SU-DHL-6 (cell line): ENCODE measurements around the gene CERS6.

Source experiments
- H2AFZ ChIP-seq: fragments of 200-600 bp; sonication (generic); 2 replicates; pipeline ENCODE4 v1.6.1; 2014; ENCODE audit warnings: low read depth, mild to moderate bottlenecking, moderate library complexity, mixed read lengths, antibody characterized with exemption, low read length; ENCODE audit not compliant: severe bottlenecking
- H3F3A ChIP-seq: fragments of 200-600 bp; shearing (Covaris generic); 2 replicates; pipeline ENCODE4 v1.6.0; 2016; ENCODE audit warnings: antibody characterized with exemption, mild to moderate bottlenecking; ENCODE audit not compliant: insufficient read depth
- H3K27ac ChIP-seq: fragments of 200-600 bp; sonication (generic); 2 replicates; pipeline ENCODE4 v1.5.1; 2016; ENCODE audit warnings: low read depth, mild to moderate bottlenecking, low read length, moderate library complexity, mixed read lengths
- H3K27me3 ChIP-seq: fragments of 200-600 bp; sonication (generic), shearing (Covaris generic); 2 replicates; pipeline ENCODE4 v1.6.0; 2014; ENCODE audit warnings: mild to moderate bottlenecking, low read length
- H3K36me3 ChIP-seq: fragments of 200-600 bp; sonication (generic); 2 replicates; pipeline ENCODE4 v1.6.1; 2014; ENCODE audit warnings: mild to moderate bottlenecking, low read length, mixed read lengths
- H3K4me2 ChIP-seq: fragments of 300-600, 200-600 bp; shearing (Covaris generic), sonication (generic); 2 replicates; pipeline ENCODE4 v1.6.0; 2014; ENCODE audit warnings: low read length, low read depth, mild to moderate bottlenecking; ENCODE audit not compliant: poor library complexity, severe bottlenecking
- H3K4me3 ChIP-seq: fragments of 200-600 bp; sonication (generic); 2 replicates; pipeline ENCODE4 v1.5.1; 2014; ENCODE audit warnings: antibody characterized with exemption, low read length, mild to moderate bottlenecking, mixed read lengths; ENCODE audit not compliant: insufficient read depth, poor library complexity, severe bottlenecking
- H3K79me2 ChIP-seq: fragments of 200-600 bp; sonication (generic); 2 replicates; pipeline ENCODE4 v1.6.1; 2014; ENCODE audit warnings: mild to moderate bottlenecking, low read length, moderate library complexity; ENCODE audit not compliant: insufficient read depth
- H3K9ac ChIP-seq: fragments of 200-600 bp; sonication (generic); 2 replicates; pipeline ENCODE4 v1.7.0; 2014; ENCODE audit warnings: mild to moderate bottlenecking, low read length
- H3K9me2 ChIP-seq: fragments of 200-600 bp; sonication (generic); replicated peaks from 2 replicates; pipeline ENCODE4 v1.6.1; 2014; ENCODE audit warnings: low read length; ENCODE audit not compliant: insufficient read depth
- H3K9me3 ChIP-seq: fragments of 200-600 bp; sonication (generic); 2 replicates; pipeline ENCODE4 v1.6.1; 2014; ENCODE audit warnings: low read length, mixed read lengths; ENCODE audit not compliant: insufficient read depth
- H4K20me1 ChIP-seq: fragments of 200-600 bp; sonication (generic); 2 replicates; pipeline ENCODE4 v1.6.1; 2014; ENCODE audit warnings: low read depth, mild to moderate bottlenecking, antibody characterized with exemption, low read length, moderate library complexity, mixed read lengths
- CTCF ChIP-seq: fragments of 200-600 bp; sonication (generic); IDR thresholded peaks from one replicate; pipeline ENCODE4 v1.5.1; 2017; ENCODE audit warnings: antibody characterized with exemption, mild to moderate bottlenecking, low read length, moderate library complexity; ENCODE audit not compliant: insufficient read depth, poor library complexity, severe bottlenecking
- EZH2phosphoT487 ChIP-seq: fragments of 200-600 bp; sonication (generic), shearing (Covaris generic); conservative IDR thresholded peaks from 2 replicates; pipeline ENCODE4 v1.6.1; 2018; ENCODE audit warnings: mild to moderate bottlenecking, antibody characterized with exemption, low read length, moderate library complexity, mixed read lengths

The CERS6 gene

DNA sequence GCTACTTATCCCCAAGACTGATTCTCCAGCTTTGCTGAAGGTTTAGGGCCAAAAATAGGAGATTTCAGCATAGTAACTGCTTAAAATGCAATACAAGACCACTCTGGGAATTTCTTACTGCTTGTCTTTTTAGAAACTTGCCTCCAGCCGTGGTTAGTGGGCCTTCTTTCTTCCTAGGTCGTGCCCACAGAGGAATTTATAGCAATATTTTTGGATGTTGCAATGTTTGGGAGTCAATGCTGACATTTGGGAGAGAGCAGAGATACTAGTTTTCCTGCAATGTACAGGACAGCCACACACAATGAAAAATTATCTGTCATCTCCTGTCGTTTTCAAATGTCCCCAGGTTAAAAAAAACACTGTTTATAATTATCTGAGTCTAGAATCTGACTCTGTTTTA is 25.6 kb upstream of the CERS6 start:
- no peaks in the 10 kb centered on the region for H3K27me3 ChIP-seq
- no peaks in the 10 kb centered on the region for H3K79me2 ChIP-seq
- no peaks in the 10 kb centered on the region for H4K20me1 ChIP-seq
- H2AFZ ChIP-seq: no peak overlapping the region
- no peak overlapping the region for H3K27ac ChIP-seq
- no peaks in the 10 kb centered on the region for H3K9me2 ChIP-seq
- no peaks in the 10 kb centered on the region for H3K36me3 ChIP-seq
- TF ChIP-seq CTCF: no peak
- no peak for TF ChIP-seq EZH2phosphoT487
- H3K9ac ChIP-seq: no peak overlapping the region
- no peaks in the 10 kb centered on the region for H3F3A ChIP-seq
- H3K4me3 ChIP-seq: no peak overlapping the region
- no peaks in the 10 kb centered on the region for H3K9me3 ChIP-seq
- H3K4me2 ChIP-seq: no peak overlapping the region

- no peaks in the 10 kb centered on the region for H3K36me3 ChIP-seq
- TF ChIP-seq EZH2phosphoT487: no peak
- H3K9me2 ChIP-seq: no peaks in the 10 kb centered on the region
- no peak overlapping the region for H3K4me2 ChIP-seq
- no peaks in the 10 kb centered on the region for H4K20me1 ChIP-seq
- H2AFZ ChIP-seq: no peak overlapping the region
- H3K9ac ChIP-seq: no peak overlapping the region
- no peak overlapping the region for H3K4me3 ChIP-seq
- H3K27ac ChIP-seq: no peak overlapping the region
- no peaks in the 10 kb centered on the region for H3K79me2 ChIP-seq
- H3K27me3 ChIP-seq: no peaks in the 10 kb centered on the region
- H3F3A ChIP-seq: no peaks in the 10 kb centered on the region
- H3K9me3 ChIP-seq: no peaks in the 10 kb centered on the region
Measured at GRCh38 chr2:168431301-168432024, 24.6 kb upstream of the CERS6 start.

- Histone ChIP-seq H3K9ac (no peak overlapping the region), H3K4me2 (no peak overlapping the region)
Measured at GRCh38 chr2:168432100-168432499, 24.0 kb upstream of the CERS6 start.

More at GRCh38 chr2:168432100-168432499, 24.0 kb upstream of the CERS6 start:
- TF ChIP-seq CTCF (no peak), EZH2phosphoT487 (no peak)
- Histone ChIP-seq H3K79me2 (no peaks in the 10 kb centered on the region), H3K9me2 (no peaks in the 10 kb centered on the region), H3K27me3 (no peaks in the 10 kb centered on the region), H3K36me3 (no peaks in the 10 kb centered on the region), H3K4me3 (no peak overlapping the region), H3K9me3 (no peaks in the 10 kb centered on the region), H4K20me1 (no peaks in the 10 kb centered on the region), H3F3A (no peaks in the 10 kb centered on the region), H2AFZ (no peak overlapping the region), H3K27ac (no peak overlapping the region)
